ENCODE measurements around the gene PLAC8L1. TPM values are rescaled to one million over a fixed set of nuclear protein-coding genes. Genes with fewer than 3 reads are reported as not detected.

PLAC8L1 gene
- total and polyA plus RNA-seq, 7 donors: 0.36 to 0.82 TPM; not detected in 5

DNA sequence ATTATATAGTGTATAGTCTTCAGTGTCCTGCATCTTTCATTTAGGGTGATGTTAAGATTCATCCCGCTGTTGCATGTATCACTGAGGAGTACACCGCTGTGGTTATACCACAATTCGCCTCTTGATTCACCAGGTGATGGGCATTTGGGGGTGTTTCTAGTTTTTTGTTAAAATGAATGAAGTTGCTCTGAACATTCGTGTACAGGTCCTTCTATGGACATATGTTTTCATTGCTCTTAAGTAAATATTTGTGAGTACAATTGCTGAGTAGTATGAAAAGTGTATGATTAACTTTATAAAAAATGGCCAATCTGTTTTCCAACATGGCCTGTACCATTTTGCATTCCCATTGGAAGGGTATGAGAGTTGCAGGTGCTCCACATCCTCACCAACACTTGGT is 61.7 kb downstream of the PLAC8L1 start:
- intact Hi-C loops (cut with DNase I): no loop called here
- no peaks in the 10 kb centered on the region for H3K4me1 ChIP-seq
- no peak for DNase-seq
- H3K36me3 ChIP-seq: no peaks in the 10 kb centered on the region
- no peak for TF ChIP-seq EP300 (IDR thresholded peaks at IDR 0.05)
- no peak for TF ChIP-seq POLR2AphosphoS5 (IDR thresholded peaks at IDR 0.05)
- no peak for TF ChIP-seq POLR2A (IDR thresholded peaks at IDR 0.05)
- TF ChIP-seq CTCF (IDR thresholded peaks at IDR 0.05): no peak
- no peak overlapping the region for H3K4me3 ChIP-seq
- H3K27me3 ChIP-seq: no peaks in the 10 kb centered on the region
- 74 to 89% methylated on average over 4 of the region's 4 CpGs for WGBS, 2 donors
- no peaks in the 10 kb centered on the region for H3K9me3 ChIP-seq
- H3K27ac ChIP-seq: no peak overlapping the region

GRCh38 chr5:146042628-146043279 is 62.6 kb downstream of the PLAC8L1 start:
- Histone ChIP-seq H3K27me3 (no peaks in the 10 kb centered on the region), H3K36me3 (no peaks in the 10 kb centered on the region), H3K4me3 (no peak overlapping the region), H3K4me1 (no peaks in the 10 kb centered on the region), H3K9me3 (no peaks in the 10 kb centered on the region), H3K27ac (no peak overlapping the region)
- WGBS, 2 donors: 17 to 60% methylated on average over 5 of the region's 5 CpGs
- TF ChIP-seq POLR2AphosphoS5 (IDR thresholded peaks at IDR 0.05): no peak
- TF ChIP-seq POLR2A (IDR thresholded peaks at IDR 0.05): no peak
- no peak for TF ChIP-seq CTCF (IDR thresholded peaks at IDR 0.05)
- no peak for TF ChIP-seq EP300 (IDR thresholded peaks at IDR 0.05)
- no peak for DNase-seq
- intact Hi-C loops (cut with DNase I): no loop called here

DNA sequence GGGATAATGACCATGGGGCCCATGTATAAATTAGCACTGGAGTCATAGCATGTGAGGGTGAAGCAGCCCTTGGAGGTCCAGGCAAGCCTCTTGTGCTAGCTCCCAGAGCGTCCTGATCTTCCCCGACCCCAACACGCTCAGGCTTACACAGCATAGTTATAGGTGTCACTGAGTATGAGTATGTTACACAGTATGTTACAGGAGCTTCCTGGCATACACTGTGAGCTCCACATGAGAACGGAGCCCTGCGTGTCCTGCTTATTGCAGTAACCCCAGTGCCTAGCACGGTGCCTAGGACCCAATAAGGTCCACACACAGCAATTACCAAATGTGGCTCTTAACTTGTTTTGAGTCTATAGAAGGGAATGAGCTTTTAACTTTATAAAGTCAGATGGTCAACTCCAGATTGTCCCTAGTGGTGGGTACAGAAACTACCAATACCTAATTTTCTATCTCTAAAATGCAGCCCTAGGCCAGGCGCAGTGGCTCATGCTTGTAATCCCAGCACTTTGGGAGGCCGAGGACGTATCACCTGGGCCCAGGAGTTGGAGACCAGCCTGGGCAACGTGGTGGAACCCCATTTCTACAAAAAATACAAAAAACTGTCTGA is 64.1 kb downstream of the PLAC8L1 start:
- Histone ChIP-seq H3K27ac (no peak overlapping the region), H3K36me3 (no peaks in the 10 kb centered on the region), H3K9me3 (no peaks in the 10 kb centered on the region), H3K4me3 (no peak overlapping the region), H3K4me1 (no peaks in the 10 kb centered on the region), H3K27me3 (no peaks in the 10 kb centered on the region)
- TF ChIP-seq POLR2AphosphoS5 (IDR thresholded peaks at IDR 0.05) (no peak), CTCF (IDR thresholded peaks at IDR 0.05) (no peak), POLR2A (IDR thresholded peaks at IDR 0.05) (no peak), EP300 (IDR thresholded peaks at IDR 0.05) (no peak)
- DNase-seq: no peak
- 86 to 89% methylated on average over 10 of the region's 10 CpGs for WGBS, 2 donors
- intact Hi-C loops (cut with DNase I): no loop called here

DNA sequence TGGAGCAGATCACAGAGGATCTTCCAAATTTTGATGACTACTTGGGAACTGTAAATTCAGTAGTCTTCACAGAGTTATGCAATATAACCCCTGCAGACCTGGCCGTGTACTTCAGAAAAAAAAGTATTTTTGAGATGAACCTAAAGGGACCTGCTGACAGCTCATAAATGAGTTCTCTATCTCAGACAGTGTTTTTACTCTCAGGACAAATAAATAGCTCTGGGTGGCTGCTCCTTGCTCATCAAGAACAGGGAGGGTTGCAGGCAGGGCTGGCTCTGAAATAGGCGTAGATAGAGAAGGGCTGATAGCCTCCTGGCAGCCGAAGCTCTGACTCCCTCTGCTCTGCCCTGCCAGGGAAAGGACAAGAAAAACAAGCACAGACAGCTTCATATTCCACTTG is 64.8 kb downstream of the PLAC8L1 start:
- TF ChIP-seq POLR2AphosphoS5 (IDR thresholded peaks at IDR 0.05) (no peak), POLR2A (IDR thresholded peaks at IDR 0.05) (no peak), CTCF (IDR thresholded peaks at IDR 0.05) (no peak), EP300 (IDR thresholded peaks at IDR 0.05) (no peak)
- intact Hi-C loops (cut with DNase I): no loop called here
- no peaks in the 10 kb centered on the region for H3K36me3 ChIP-seq
- H3K4me3 ChIP-seq: no peak overlapping the region
- no peaks in the 10 kb centered on the region for H3K27me3 ChIP-seq
- no peak overlapping the region for H3K27ac ChIP-seq
- H3K4me1 ChIP-seq: no peaks in the 10 kb centered on the region
- DNase-seq: no peak
- 35 to 44% methylated on average over 3 of the region's 3 CpGs for WGBS, 2 donors
- H3K9me3 ChIP-seq: no peaks in the 10 kb centered on the region
